Central memory CD8-positive, alpha-beta T cell (primary cell): ENCODE results near the gene ADARB1.

Experiments
- ATAC-seq: fragments of 150-1000 bp; cut with Tn5 transposase; replicated peaks from 2 replicates; pipeline ENCODE4 v1.10.0; 2022; ENCODE audit warnings: mild to moderate bottlenecking, moderate FRiP score, moderate number of reproducible peaks; ENCODE audit not compliant: poor library complexity, severe bottlenecking; ENCODE audit errors: extremely low read depth
- DNase-seq, 2 donors: peaks; one replicate each; pipeline ENCODE4 v3.0.0; 2021; ENCODE audit warnings: low spot score in 2 of 2
- H3K27ac Mint-ChIP-seq: one replicate; pipeline ENCODE4 v1.8.0; 2022; ENCODE audit warnings: low read depth, mild to moderate bottlenecking, moderate library complexity, mixed read lengths
- H3K27me3 Mint-ChIP-seq: one replicate; pipeline ENCODE4 v1.8.0; 2022; ENCODE audit warnings: mixed read lengths
- H3K36me3 Mint-ChIP-seq: one replicate; pipeline ENCODE4 v1.8.0; 2022; ENCODE audit warnings: mild to moderate bottlenecking, moderate library complexity, mixed read lengths; ENCODE audit not compliant: insufficient read depth
- H3K4me1 Mint-ChIP-seq: one replicate; pipeline ENCODE4 v1.8.0; 2022; ENCODE audit warnings: mixed read lengths
- H3K4me3 Mint-ChIP-seq: one replicate; pipeline ENCODE4 v1.8.0; 2022; ENCODE audit warnings: mild to moderate bottlenecking, moderate library complexity, mixed read lengths
- H3K9me3 Mint-ChIP-seq: one replicate; pipeline ENCODE4 v1.8.0; 2022; ENCODE audit warnings: mixed read lengths

Gene ADARB1

DNA sequence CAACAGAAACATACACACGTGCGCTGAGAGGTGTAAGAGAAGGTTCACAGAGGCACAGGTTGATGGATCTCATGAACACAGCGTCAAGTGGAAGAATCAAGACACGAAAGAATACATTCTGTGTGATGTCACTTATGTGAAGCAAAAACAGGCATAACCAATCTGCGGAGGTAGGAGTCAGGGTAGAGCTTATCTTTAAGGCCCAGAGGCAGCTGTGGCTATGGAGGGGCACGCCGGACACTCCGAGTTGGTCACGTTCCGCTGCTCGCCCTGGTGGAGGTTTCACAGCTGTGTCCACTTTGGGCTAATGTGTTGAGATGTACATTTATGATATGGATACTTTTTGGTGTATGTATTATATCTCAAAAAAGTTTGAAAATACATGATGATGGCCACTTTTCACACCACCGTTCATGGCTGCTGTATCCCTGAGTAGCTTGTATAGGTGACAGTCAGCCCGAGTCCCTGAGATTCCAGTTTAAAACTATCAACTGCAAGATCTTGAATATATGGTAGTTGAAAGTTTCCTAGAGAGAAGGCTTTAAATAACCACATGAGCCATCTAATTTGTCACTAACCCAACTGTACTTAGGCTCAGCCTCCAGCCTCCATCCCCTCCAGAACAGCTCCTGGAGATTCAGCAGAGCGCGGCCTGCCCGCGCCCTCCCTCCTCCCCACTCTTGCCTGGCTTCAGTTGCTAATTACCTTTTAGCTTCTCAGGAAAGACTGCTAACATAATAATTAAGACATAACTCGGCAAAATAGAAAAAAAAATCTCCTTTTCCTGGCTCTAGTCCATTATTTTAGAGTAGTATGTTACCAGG lies 6.7 kb upstream of the ADARB1 start:
- DNase-seq (no peak), ATAC-seq (no peak)
- no peaks in the 10 kb centered on the region for H3K9me3 Mint-ChIP-seq
- H3K27me3 Mint-ChIP-seq = no peaks in the 10 kb centered on the region
- H3K4me1 Mint-ChIP-seq = no peaks in the 10 kb centered on the region
- no peak overlapping the region for H3K27ac Mint-ChIP-seq
- H3K4me3 Mint-ChIP-seq = no peak overlapping the region
- no peaks in the 10 kb centered on the region for H3K36me3 Mint-ChIP-seq

GRCh38 chr21:45069085-45069484 lies 5.3 kb upstream of the ADARB1 start:
- H3K36me3 Mint-ChIP-seq = peaks cover 3% of the 10 kb centered on the region
- H3K27me3 Mint-ChIP-seq = no peaks in the 10 kb centered on the region
- H3K4me3 Mint-ChIP-seq = no peak overlapping the region
- H3K27ac Mint-ChIP-seq = no peak overlapping the region
- H3K9me3 Mint-ChIP-seq = no peaks in the 10 kb centered on the region
- H3K4me1 Mint-ChIP-seq = peaks cover 10% of the 10 kb centered on the region
- no peak for ATAC-seq
- no peak for DNase-seq

DNA sequence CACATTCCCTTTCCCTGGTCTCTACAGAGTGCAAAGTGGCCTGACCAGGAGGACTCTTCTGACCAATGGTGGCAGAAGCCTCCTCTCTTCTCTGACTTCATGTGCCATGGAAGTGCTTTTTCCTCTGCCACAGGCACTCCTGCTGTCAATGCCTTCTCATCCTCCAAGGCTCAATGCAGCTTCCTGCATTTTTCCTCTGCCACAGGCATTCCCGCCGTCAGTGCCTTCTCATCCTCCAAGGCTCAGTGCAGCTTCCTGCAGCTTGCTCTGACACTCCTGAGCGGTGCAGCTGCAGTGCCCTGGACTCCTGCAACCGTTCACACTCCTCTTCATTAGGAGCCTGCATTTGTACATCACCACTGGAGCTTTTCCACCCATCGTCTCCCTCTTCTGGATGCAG lies 4.7 kb upstream of the ADARB1 start:
- ATAC-seq = no peak
- H3K36me3 Mint-ChIP-seq = peaks cover 3% of the 10 kb centered on the region
- H3K27ac Mint-ChIP-seq = no peak overlapping the region
- no peaks in the 10 kb centered on the region for H3K9me3 Mint-ChIP-seq
- H3K27me3 Mint-ChIP-seq = no peaks in the 10 kb centered on the region
- DNase-seq = no peak
- H3K4me3 Mint-ChIP-seq = no peak overlapping the region
- H3K4me1 Mint-ChIP-seq = peaks cover 10% of the 10 kb centered on the region

DNA sequence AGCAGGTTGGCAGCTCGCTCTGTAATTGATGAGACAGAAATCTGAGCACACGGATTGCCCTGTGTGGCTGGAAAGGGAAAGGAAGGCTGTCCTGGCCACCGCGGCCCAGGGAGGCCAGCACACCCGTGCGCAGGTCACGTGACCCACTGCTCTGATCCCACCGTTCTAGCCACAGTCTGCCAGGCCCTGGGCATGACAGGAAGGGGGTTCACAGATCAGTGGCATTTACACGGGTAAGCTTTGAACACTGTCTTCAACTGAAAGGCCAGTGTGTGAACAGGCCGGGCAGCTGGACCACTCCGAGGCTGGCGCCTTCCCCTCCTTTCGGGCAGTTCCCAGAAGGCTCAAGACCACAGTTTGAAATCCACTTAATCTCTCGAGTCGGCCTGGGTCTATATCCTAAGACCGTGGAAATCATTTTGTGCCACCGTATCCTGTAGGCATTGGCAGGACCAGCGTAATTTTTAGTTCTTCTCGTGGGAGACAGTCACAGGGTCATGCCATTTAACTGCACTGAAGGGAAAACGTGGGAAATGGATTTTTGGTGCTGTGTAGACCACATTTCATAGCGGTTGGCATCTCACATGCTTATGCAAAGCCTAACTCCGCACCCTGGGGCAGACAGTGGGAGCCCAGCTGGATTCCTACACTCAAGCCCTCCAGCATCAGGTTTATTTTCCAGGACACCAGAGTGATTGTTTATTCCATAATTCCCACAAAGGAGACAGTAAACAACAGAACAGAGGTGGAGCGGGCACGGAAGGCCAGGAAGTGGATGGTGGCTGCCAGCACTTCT lies 3.1 kb upstream of the ADARB1 start:
- no peak for ATAC-seq
- no peak overlapping the region for H3K27ac Mint-ChIP-seq
- no peak for DNase-seq
- no peaks in the 10 kb centered on the region for H3K9me3 Mint-ChIP-seq
- H3K36me3 Mint-ChIP-seq = peaks cover 8% of the 10 kb centered on the region
- H3K4me3 Mint-ChIP-seq = no peak overlapping the region
- peaks cover 18% of the 10 kb centered on the region for H3K4me1 Mint-ChIP-seq
- H3K27me3 Mint-ChIP-seq = no peaks in the 10 kb centered on the region

DNA sequence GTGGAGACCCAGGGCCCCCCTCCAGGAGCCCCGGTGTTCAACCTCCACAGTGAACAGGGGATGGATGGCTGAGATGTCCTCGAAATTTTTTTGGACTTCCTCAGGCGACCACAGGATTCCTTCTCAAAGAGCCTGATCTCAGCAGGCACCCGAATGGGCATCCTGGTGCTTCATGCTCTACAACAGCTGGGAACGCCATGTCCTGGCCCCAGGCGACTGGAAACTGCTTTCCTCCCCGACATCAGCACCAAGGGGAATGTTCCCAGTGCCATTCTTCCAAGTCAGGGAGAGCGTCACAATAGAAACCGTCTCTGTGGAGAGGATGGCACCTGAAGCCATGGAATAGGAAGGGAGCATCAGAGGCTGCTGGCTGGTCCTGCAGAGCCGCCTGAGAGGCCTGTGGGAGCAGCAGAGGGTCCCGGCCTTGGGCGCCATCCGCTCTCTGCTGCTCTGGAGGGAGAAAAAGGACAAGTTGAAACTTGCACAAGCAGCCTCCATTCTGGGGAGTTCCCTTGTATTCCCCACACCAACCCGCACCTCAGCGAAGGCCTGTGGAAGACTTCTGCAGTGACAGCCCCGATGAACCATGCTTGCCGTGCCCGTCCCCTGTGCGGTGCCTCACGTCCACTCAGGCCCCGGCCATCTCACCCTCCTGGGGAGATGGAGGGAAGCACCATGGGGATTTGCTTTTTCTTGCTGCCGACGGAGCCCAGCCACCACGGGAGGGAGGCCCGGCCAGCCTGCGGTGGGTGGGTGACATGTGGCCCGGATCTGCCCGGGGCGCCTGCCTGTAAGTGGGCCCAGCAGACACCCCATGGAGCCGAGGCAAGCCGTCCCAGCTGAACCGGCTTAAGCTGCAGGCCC lies 2.3 kb upstream of the ADARB1 start:
- Mint-ChIP-seq H3K9me3 (no peaks in the 10 kb centered on the region), H3K27me3 (no peaks in the 10 kb centered on the region), H3K36me3 (peaks cover 8% of the 10 kb centered on the region)

DNA sequence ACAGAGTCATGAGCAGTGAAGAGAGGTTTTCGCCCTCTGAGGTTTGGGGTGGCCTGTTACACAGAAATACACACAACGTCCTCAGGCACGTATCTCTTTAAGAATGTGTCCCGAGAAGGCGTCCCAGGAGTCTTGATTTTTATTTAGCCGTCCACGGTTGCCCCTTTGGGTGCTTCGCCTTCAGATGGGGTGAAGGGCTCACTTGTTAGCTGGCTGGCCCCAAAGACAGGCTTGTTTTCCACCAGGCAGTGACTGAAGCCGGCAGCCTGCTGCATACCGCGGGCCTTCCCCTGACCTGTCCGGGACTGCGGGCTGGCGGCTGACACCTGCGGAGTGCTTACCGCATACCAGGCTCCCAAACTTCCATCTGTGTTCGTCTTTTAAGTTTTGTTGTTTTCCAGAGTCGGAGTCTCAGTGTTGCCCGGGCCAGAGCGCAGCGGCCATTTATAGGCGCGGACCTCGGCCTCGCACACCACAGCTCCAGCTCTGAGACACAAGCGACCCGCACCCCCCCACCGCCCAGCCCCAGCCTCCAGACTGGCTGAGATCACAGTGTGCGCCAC lies 1.6 kb upstream of the ADARB1 start:
- peaks cover 23% of the 10 kb centered on the region for H3K4me1 Mint-ChIP-seq

More for the DNA sequence above, 2.3 kb upstream of the ADARB1 start:
- DNase-seq (no peak), ATAC-seq (no peak)
- peak overlapping the region; percentile 19 for H3K4me3 Mint-ChIP-seq
- no peak overlapping the region for H3K27ac Mint-ChIP-seq
- H3K4me1 Mint-ChIP-seq = peaks cover 21% of the 10 kb centered on the region

DNA sequence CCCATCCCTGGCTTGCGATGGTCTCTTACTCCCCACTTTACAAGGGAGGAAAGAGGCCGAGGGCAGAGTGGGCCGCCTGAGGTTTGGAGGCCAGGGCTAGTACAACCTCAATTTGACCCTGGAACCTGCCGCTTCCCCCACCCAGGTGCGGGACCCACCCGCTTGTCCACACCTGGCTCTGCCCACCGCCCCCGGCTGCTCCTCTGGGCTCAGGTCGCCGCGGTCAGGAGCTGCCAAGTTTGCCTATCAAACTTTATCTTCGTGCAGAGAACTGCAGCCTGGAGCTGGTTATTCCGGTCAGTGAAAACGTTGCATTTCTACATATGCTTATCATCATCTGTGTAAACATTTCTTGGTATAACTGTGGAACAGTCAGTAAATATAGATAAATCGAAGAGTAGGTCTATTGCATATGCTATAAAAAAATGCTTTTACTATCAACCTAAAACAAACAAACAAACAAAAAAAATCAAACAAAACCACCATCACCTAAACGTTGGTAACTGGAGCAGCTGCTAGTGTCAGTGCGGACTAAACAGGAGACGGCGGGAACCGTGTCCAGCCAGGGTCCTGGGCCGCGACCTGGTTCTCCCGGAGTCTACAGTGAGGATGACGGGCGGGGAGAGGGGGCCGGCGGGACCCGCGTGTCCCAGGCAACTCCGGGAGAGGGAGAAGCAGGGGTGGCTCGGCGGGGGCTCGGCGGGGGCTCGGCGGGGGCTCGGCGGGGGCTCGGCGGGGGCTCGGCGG lies 906 bp upstream of the ADARB1 start:
- Mint-ChIP-seq H3K36me3 (peaks cover 9% of the 10 kb centered on the region), H3K27me3 (no peaks in the 10 kb centered on the region), H3K27ac (peak overlapping the region; percentile 94), H3K4me3 (peak overlapping the region; percentile 99), H3K9me3 (no peaks in the 10 kb centered on the region), H3K4me1 (peaks cover 29% of the 10 kb centered on the region)
- ATAC-seq (no peak), DNase-seq (no peak)

More for the DNA sequence above, 1.6 kb upstream of the ADARB1 start:
- no peaks in the 10 kb centered on the region for H3K9me3 Mint-ChIP-seq
- no peaks in the 10 kb centered on the region for H3K27me3 Mint-ChIP-seq
- no peak for ATAC-seq
- H3K27ac Mint-ChIP-seq = no peak overlapping the region
- DNase-seq = no peak
- peaks cover 8% of the 10 kb centered on the region for H3K36me3 Mint-ChIP-seq
- no peak overlapping the region for H3K4me3 Mint-ChIP-seq

GRCh38 chr21:45074818-45075595 lies 627 bp downstream of the ADARB1 start:
- ATAC-seq (no peak), DNase-seq (no peak)
- H3K27ac Mint-ChIP-seq = no peak overlapping the region

DNA sequence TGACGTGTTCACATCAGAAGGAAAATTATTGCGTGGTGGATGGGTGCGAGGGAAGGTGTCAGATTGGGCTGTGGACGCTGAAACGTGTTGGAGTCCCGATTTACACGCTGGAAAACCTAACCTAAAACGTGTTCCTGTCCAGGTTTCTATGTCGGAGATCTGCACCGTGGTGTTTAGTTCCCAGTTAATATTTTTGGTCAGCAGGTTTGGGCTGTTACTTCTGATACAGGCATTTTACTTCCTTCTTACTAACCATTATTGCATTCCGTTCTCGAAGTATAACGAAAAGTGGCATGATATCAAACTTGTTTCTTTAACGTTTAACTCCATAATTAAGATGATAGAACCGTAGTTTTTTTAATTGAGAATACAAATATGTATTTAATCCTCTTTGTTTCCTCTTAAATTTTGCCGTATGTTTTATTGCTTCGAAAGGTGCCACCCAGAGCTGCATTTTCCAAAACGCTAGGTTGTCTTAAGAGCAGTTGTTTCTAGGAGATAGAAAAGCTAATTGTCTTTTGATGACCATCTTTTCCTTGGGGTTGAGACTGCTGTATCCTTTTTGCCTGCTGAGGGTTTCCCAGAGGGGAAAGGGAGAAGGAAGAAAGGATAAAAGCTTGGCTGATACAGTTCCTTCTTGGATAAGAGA lies 1.3 kb downstream of the ADARB1 start:
- Mint-ChIP-seq H3K9me3 (no peaks in the 10 kb centered on the region), H3K4me1 (peaks cover 51% of the 10 kb centered on the region), H3K27ac (peak overlapping the region; percentile 44), H3K27me3 (no peaks in the 10 kb centered on the region), H3K4me3 (peak overlapping the region; percentile 76), H3K36me3 (peaks cover 11% of the 10 kb centered on the region)
- DNase-seq (no peak), ATAC-seq (no peak)

More at GRCh38 chr21:45074818-45075595, 627 bp downstream of the ADARB1 start:
- H3K4me3 Mint-ChIP-seq = peak overlapping the region; percentile 76
- peaks cover 11% of the 10 kb centered on the region for H3K36me3 Mint-ChIP-seq
- no peaks in the 10 kb centered on the region for H3K27me3 Mint-ChIP-seq
- no peaks in the 10 kb centered on the region for H3K9me3 Mint-ChIP-seq
- H3K4me1 Mint-ChIP-seq = peaks cover 45% of the 10 kb centered on the region

GRCh38 chr21:45076245-45076711 lies 1.9 kb downstream of the ADARB1 start:
- Mint-ChIP-seq H3K4me3 (peak overlapping the region; percentile 76), H3K4me1 (peaks cover 56% of the 10 kb centered on the region), H3K36me3 (peaks cover 14% of the 10 kb centered on the region), H3K9me3 (no peaks in the 10 kb centered on the region), H3K27me3 (no peaks in the 10 kb centered on the region), H3K27ac (peak overlapping the region; percentile 44)
- ATAC-seq (no peak), DNase-seq (no peak)

DNA sequence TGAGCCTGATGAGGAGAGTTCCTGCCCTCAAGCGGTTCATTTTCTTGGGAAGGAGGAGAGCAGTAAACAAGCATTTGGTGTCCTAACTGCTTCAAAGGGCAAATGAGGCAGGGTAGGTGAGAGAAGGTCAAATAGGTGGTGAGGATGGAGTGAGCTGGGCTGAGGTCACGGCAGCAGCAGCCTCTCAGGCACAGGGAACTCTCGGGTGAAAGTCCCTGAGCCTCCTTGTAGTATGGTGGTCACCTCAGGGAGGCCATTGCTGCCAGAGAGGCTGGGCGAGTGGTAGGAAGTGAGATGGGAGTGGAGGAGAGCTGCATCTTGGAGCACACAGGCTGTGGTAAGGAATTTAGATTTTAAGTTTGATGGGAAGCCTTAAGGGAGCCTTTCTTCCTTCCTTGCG lies 4.0 kb downstream of the ADARB1 start:
- Mint-ChIP-seq H3K4me1 (peaks cover 67% of the 10 kb centered on the region), H3K27me3 (no peaks in the 10 kb centered on the region), H3K9me3 (no peaks in the 10 kb centered on the region), H3K4me3 (peak overlapping the region; percentile 3), H3K27ac (peak overlapping the region; percentile 82), H3K36me3 (peaks cover 16% of the 10 kb centered on the region)
- ATAC-seq (no peak), DNase-seq (no peak)
